A549 (cell line): ENCODE measurements around the gene MEST.

Experiments used
- CBX2 ChIP-seq: fragments of 200-600 bp; sonication (generic); IDR thresholded peaks from 2 replicates; pipeline ENCODE4 v1.6.1; 2016; ENCODE audit warnings: low read depth, mild to moderate bottlenecking, borderline replicate concordance
- MAZ ChIP-seq: fragments of 150-350 bp; IDR thresholded peaks from 2 replicates; pipeline ENCODE4 v1.6.1; 2014; ENCODE audit warnings: antibody characterized with exemption, low read depth, low read length, borderline replicate concordance
- PHF8 ChIP-seq: fragments of 200-600 bp; sonication (generic); IDR thresholded peaks from 2 replicates; pipeline ENCODE4 v1.6.1; 2016; ENCODE audit warnings: low read depth, mild to moderate bottlenecking, antibody characterized with exemption, moderate library complexity, borderline replicate concordance
- TF ChIP-seq, protein P1 (sequence below): fragments of >200 bp; sonication (Bioruptor Twin); formaldehyde crosslinking; IDR thresholded peaks from 3 replicates; pipeline ENCODE4 v1.5.1; 2016
- TF ChIP-seq, protein P2 (sequence below): fragments of 200-600 bp; sonication (generic); IDR thresholded peaks from 2 replicates; pipeline ENCODE4 v1.6.1; 2016; ENCODE audit warnings: antibody characterized with exemption, mild to moderate bottlenecking, moderate library complexity

GRCh38 chr7:130524628-130525027, 32.7 kb downstream of the MEST start:
- TF ChIP-seq, protein P1, sequence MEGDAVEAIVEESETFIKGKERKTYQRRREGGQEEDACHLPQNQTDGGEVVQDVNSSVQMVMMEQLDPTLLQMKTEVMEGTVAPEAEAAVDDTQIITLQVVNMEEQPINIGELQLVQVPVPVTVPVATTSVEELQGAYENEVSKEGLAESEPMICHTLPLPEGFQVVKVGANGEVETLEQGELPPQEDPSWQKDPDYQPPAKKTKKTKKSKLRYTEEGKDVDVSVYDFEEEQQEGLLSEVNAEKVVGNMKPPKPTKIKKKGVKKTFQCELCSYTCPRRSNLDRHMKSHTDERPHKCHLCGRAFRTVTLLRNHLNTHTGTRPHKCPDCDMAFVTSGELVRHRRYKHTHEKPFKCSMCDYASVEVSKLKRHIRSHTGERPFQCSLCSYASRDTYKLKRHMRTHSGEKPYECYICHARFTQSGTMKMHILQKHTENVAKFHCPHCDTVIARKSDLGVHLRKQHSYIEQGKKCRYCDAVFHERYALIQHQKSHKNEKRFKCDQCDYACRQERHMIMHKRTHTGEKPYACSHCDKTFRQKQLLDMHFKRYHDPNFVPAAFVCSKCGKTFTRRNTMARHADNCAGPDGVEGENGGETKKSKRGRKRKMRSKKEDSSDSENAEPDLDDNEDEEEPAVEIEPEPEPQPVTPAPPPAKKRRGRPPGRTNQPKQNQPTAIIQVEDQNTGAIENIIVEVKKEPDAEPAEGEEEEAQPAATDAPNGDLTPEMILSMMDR, result no peak
- TF ChIP-seq PHF8, result no peak
- TF ChIP-seq, protein P2, sequence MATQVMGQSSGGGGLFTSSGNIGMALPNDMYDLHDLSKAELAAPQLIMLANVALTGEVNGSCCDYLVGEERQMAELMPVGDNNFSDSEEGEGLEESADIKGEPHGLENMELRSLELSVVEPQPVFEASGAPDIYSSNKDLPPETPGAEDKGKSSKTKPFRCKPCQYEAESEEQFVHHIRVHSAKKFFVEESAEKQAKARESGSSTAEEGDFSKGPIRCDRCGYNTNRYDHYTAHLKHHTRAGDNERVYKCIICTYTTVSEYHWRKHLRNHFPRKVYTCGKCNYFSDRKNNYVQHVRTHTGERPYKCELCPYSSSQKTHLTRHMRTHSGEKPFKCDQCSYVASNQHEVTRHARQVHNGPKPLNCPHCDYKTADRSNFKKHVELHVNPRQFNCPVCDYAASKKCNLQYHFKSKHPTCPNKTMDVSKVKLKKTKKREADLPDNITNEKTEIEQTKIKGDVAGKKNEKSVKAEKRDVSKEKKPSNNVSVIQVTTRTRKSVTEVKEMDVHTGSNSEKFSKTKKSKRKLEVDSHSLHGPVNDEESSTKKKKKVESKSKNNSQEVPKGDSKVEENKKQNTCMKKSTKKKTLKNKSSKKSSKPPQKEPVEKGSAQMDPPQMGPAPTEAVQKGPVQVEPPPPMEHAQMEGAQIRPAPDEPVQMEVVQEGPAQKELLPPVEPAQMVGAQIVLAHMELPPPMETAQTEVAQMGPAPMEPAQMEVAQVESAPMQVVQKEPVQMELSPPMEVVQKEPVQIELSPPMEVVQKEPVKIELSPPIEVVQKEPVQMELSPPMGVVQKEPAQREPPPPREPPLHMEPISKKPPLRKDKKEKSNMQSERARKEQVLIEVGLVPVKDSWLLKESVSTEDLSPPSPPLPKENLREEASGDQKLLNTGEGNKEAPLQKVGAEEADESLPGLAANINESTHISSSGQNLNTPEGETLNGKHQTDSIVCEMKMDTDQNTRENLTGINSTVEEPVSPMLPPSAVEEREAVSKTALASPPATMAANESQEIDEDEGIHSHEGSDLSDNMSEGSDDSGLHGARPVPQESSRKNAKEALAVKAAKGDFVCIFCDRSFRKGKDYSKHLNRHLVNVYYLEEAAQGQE, result no peak
- TF ChIP-seq MAZ, result no peak
- TF ChIP-seq CBX2, result no peak
